HepG2 (cell line): ENCODE data around the gene FSCN2. TPM values are rescaled to one million over a fixed set of nuclear protein-coding genes. Genes with fewer than 3 reads are reported as not detected.

ENCODE experiments used
- ELF1 ChIP-seq: sonication (generic); formaldehyde crosslinking; IDR thresholded peaks from 2 replicates; pipeline ENCODE4 v1.4.0; 2020; ENCODE audit warnings: missing genetic modification reagents
- GABPA ChIP-seq, 2 experiments: IDR thresholded peaks; 2 replicates each; pipeline ENCODE4 v1.6.1; 2011 to 2016; ENCODE audit warnings: low read depth in 2 of 2, low read length in 1 of 2, missing biosample characterization in 1 of 2, missing genetic modification characterization in 1 of 2
- GATAD2A ChIP-seq: IDR thresholded peaks from 2 replicates; pipeline ENCODE4 v1.6.1; 2016
- GTF2F1 ChIP-seq: fragments of 150-350 bp; IDR thresholded peaks from 2 replicates; pipeline ENCODE4 v1.6.1; 2014; ENCODE audit warnings: low read length
- HNF4A ChIP-seq: sonication (generic); formaldehyde crosslinking; IDR thresholded peaks from 2 replicates; pipeline ENCODE4 v1.4.0; 2020; ENCODE audit warnings: missing genetic modification reagents
- KDM3A ChIP-seq: IDR thresholded peaks from 2 replicates; pipeline ENCODE4 v1.6.1; 2018; ENCODE audit warnings: low read depth, missing compliant biosample characterization
- KDM6A ChIP-seq: IDR thresholded peaks from 2 replicates; pipeline ENCODE4 v1.6.1; 2016; ENCODE audit warnings: low read depth
- MIXL1 ChIP-seq: IDR thresholded peaks from 2 replicates; pipeline ENCODE4 v1.6.1; 2016
- NR3C1 ChIP-seq: sonication (generic); formaldehyde crosslinking; IDR thresholded peaks from 2 replicates; pipeline ENCODE4 v1.4.0; 2020; ENCODE audit warnings: missing genetic modification reagents
- ZFYVE20 ChIP-seq: sonication (generic); formaldehyde crosslinking; IDR thresholded peaks from 2 replicates; pipeline ENCODE4 v1.8.0; 2023; ENCODE audit warnings: low read depth, mild to moderate bottlenecking, moderate library complexity, missing genetic modification reagents, borderline replicate concordance
- ZNF234 ChIP-seq: sonication (generic); formaldehyde crosslinking; conservative IDR thresholded peaks from 2 replicates; pipeline ENCODE4 v1.5.1; 2020; ENCODE audit warnings: mild to moderate bottlenecking, missing genetic modification reagents
- ZNF33B ChIP-seq: sonication (generic); formaldehyde crosslinking; IDR thresholded peaks from 2 replicates; pipeline ENCODE4 v1.5.1; 2020; ENCODE audit warnings: mild to moderate bottlenecking, missing genetic modification reagents
- ZNF563 ChIP-seq: sonication (generic); formaldehyde crosslinking; IDR thresholded peaks from 2 replicates; pipeline ENCODE4 v1.8.0; 2022; ENCODE audit warnings: mild to moderate bottlenecking, moderate library complexity, missing genetic modification reagents
- ZNF598 ChIP-seq: sonication (generic); formaldehyde crosslinking; IDR thresholded peaks from 2 replicates; pipeline ENCODE4 v1.5.1; 2020; ENCODE audit warnings: mild to moderate bottlenecking, missing genetic modification reagents, borderline replicate concordance
- polyA plus RNA-seq, 8 experiments: library from polyadenylated mRNA; depleted of rRNA in 3 of 8; stranded (reverse) in 7 of 8; unstranded in 1 of 8; fragments of >200 nt; fragmentation: Illumina TruSeq in 4 of 8; extraction: Trizol in 4 of 8; gene quantifications; 2 replicates each; pipeline versions ENCODE4 v1.2.1 to v1.2.3, GENCODE V29; 2011 to 2016; ENCODE audit warnings: low read depth in 4 of 8, missing spikeins in 1 of 8, mixed read lengths in 1 of 8; ENCODE audit not compliant: insufficient read depth in 1 of 8
- total RNA-seq, 5 experiments: library from RNA; depleted of rRNA; stranded (reverse); fragments of >200 nt; fragmentation: Illumina TruSeq; extraction: Trizol; gene quantifications; 2 replicates each; pipeline ENCODE4 v1.2.3, GENCODE V29; 2016; ENCODE audit warnings: low read depth in 1 of 5
- TF ChIP-seq, protein P1 (sequence below): sonication (generic); formaldehyde crosslinking; IDR thresholded peaks from 2 replicates; pipeline ENCODE4 v1.9.0; 2022; ENCODE audit warnings: low read depth, missing genetic modification reagents
- TF ChIP-seq, protein P2 (sequence below): sonication (generic); formaldehyde crosslinking; IDR thresholded peaks from 2 replicates; pipeline ENCODE4 v1.4.0; 2020; ENCODE audit warnings: missing genetic modification reagents
- TF ChIP-seq, protein P3 (sequence below): sonication (generic); formaldehyde crosslinking; IDR thresholded peaks from 2 replicates; pipeline ENCODE4 v1.9.0; 2021; ENCODE audit warnings: missing genetic modification reagents, borderline replicate concordance
- TF ChIP-seq, protein P4 (sequence below): sonication (generic); formaldehyde crosslinking; IDR thresholded peaks from 2 replicates; pipeline ENCODE4 v1.5.0; 2020; ENCODE audit warnings: missing genetic modification reagents, mild to moderate bottlenecking, borderline replicate concordance
- TF ChIP-seq, protein P5 (sequence below): sonication (generic); formaldehyde crosslinking; IDR thresholded peaks from 2 replicates; pipeline ENCODE4 v1.9.0; 2021; ENCODE audit warnings: missing genetic modification reagents, borderline replicate concordance

Gene FSCN2
- total and polyA plus RNA-seq, 2 of the 13 experiments (the other 11 are each of a cell fraction or from before 2014, with no cell fraction given), result 0.09 TPM; not detected in 1

DNA sequence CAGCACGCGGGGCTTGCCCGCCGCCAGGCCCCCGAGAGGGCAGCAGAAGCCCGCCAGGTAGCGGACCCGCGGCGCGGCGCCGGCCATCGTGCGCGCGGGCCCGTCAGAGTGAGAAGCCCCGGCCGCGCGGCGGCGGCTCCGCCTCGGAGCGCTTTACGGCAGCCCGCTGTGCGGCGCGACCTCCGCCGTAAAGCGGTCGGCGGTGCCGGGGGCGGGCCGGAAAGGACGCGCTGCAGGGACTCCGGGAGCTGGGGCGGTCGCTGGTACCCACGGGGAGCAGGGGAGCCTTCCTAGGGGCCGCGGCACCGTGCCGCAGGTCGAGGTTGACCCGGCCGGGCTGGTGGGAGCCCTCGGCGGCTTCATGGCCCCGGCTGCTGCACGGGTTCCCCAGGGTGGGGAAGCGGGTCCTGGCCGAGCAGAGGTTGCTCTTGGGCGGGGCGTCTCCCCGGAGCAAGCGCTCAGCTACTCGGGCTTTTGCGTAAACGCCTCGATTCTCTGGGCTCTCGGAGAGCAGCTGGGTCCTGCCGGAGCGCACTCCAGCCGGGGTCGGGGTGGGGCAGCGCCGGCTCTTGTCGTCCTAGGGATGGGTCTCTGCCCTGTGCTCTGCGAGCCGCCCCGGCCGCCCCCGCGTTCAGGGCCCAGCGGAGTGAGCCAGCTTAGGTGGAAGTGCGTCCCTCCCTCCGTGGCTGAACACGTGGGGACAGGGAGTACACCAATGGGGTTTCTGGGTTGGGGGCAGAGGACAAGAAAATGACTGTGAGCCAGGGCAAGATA is 24.3 kb downstream of the FSCN2 start, which contains the start of gene FAAP100 (continued):
- TF ChIP-seq, protein P1, sequence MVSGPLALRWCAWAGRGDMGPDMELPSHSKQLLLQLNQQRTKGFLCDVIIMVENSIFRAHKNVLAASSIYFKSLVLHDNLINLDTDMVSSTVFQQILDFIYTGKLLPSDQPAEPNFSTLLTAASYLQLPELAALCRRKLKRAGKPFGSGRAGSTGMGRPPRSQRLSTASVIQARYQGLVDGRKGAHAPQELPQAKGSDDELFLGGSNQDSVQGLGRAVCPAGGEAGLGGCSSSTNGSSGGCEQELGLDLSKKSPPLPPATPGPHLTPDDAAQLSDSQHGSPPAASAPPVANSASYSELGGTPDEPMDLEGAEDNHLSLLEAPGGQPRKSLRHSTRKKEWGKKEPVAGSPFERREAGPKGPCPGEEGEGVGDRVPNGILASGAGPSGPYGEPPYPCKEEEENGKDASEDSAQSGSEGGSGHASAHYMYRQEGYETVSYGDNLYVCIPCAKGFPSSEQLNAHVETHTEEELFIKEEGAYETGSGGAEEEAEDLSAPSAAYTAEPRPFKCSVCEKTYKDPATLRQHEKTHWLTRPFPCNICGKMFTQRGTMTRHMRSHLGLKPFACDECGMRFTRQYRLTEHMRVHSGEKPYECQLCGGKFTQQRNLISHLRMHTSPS (CRISPR knock-in tag), result no peak
- no peak for TF ChIP-seq KDM3A
- TF ChIP-seq, protein P2, sequence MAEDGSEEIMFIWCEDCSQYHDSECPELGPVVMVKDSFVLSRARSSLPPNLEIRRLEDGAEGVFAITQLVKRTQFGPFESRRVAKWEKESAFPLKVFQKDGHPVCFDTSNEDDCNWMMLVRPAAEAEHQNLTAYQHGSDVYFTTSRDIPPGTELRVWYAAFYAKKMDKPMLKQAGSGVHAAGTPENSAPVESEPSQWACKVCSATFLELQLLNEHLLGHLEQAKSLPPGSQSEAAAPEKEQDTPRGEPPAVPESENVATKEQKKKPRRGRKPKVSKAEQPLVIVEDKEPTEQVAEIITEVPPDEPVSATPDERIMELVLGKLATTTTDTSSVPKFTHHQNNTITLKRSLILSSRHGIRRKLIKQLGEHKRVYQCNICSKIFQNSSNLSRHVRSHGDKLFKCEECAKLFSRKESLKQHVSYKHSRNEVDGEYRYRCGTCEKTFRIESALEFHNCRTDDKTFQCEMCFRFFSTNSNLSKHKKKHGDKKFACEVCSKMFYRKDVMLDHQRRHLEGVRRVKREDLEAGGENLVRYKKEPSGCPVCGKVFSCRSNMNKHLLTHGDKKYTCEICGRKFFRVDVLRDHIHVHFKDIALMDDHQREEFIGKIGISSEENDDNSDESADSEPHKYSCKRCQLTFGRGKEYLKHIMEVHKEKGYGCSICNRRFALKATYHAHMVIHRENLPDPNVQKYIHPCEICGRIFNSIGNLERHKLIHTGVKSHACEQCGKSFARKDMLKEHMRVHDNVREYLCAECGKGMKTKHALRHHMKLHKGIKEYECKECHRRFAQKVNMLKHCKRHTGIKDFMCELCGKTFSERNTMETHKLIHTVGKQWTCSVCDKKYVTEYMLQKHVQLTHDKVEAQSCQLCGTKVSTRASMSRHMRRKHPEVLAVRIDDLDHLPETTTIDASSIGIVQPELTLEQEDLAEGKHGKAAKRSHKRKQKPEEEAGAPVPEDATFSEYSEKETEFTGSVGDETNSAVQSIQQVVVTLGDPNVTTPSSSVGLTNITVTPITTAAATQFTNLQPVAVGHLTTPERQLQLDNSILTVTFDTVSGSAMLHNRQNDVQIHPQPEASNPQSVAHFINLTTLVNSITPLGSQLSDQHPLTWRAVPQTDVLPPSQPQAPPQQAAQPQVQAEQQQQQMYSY (CRISPR knock-in tag), result peak; percentile 43; the same call in 1 of the 2 replicates
- TF ChIP-seq ZNF563, result peak; percentile 93; the same call in 1 of the 2 replicates
- TF ChIP-seq, protein P3, sequence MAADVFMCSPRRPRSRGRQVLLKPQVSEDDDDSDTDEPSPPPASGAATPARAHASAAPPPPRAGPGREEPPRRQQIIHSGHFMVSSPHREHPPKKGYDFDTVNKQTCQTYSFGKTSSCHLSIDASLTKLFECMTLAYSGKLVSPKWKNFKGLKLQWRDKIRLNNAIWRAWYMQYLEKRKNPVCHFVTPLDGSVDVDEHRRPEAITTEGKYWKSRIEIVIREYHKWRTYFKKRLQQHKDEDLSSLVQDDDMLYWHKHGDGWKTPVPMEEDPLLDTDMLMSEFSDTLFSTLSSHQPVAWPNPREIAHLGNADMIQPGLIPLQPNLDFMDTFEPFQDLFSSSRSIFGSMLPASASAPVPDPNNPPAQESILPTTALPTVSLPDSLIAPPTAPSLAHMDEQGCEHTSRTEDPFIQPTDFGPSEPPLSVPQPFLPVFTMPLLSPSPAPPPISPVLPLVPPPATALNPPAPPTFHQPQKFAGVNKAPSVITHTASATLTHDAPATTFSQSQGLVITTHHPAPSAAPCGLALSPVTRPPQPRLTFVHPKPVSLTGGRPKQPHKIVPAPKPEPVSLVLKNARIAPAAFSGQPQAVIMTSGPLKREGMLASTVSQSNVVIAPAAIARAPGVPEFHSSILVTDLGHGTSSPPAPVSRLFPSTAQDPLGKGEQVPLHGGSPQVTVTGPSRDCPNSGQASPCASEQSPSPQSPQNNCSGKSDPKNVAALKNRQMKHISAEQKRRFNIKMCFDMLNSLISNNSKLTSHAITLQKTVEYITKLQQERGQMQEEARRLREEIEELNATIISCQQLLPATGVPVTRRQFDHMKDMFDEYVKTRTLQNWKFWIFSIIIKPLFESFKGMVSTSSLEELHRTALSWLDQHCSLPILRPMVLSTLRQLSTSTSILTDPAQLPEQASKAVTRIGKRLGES (CRISPR knock-in tag), result peak; percentile 62; the same call in 1 of the 2 replicates
- no peak for TF ChIP-seq GTF2F1
- TF ChIP-seq, protein P4, sequence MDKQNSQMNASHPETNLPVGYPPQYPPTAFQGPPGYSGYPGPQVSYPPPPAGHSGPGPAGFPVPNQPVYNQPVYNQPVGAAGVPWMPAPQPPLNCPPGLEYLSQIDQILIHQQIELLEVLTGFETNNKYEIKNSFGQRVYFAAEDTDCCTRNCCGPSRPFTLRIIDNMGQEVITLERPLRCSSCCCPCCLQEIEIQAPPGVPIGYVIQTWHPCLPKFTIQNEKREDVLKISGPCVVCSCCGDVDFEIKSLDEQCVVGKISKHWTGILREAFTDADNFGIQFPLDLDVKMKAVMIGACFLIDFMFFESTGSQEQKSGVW (CRISPR knock-in tag), result no peak
- no peak; the same call in 1 of the 2 replicates for TF ChIP-seq ZNF33B
- no peak for TF ChIP-seq MIXL1 (CRISPR knock-in tag)
- 0 out of 2 replicates have a peak, but pooled peaks have one; percentile 16 for TF ChIP-seq ZNF598 (CRISPR knock-in tag)
- peak; percentile 74 for TF ChIP-seq GABPA (IDR thresholded peaks at IDR 0.05; ENCODE audit: low read depth, low read length)
- TF ChIP-seq GABPA (CRISPR knock-in tag; IDR thresholded peaks at IDR 0.05; ENCODE audit: low read depth), result peak; percentile 67
- TF ChIP-seq ZFYVE20 (CRISPR knock-in tag), result no peak
- no peak for TF ChIP-seq KDM6A (CRISPR knock-in tag)
- TF ChIP-seq GATAD2A (CRISPR knock-in tag), result 0 out of 2 replicates have a peak, but pooled peaks have one; percentile 14
- TF ChIP-seq ZNF234 (CRISPR knock-in tag), result no peak
- no peak for TF ChIP-seq NR3C1 (CRISPR knock-in tag)
- peak; percentile 31; the same call in 1 of the 2 replicates for TF ChIP-seq ELF1
- TF ChIP-seq, protein P5, sequence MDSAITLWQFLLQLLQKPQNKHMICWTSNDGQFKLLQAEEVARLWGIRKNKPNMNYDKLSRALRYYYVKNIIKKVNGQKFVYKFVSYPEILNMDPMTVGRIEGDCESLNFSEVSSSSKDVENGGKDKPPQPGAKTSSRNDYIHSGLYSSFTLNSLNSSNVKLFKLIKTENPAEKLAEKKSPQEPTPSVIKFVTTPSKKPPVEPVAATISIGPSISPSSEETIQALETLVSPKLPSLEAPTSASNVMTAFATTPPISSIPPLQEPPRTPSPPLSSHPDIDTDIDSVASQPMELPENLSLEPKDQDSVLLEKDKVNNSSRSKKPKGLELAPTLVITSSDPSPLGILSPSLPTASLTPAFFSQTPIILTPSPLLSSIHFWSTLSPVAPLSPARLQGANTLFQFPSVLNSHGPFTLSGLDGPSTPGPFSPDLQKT (CRISPR knock-in tag), result no peak
- TF ChIP-seq HNF4A (CRISPR knock-in tag), result no peak; the same call in 1 of the 2 replicates
